ENCODE measurements around the gene FAM13C.

Gene FAM13C

GRCh38 chr10:59315465-59315864 lies 46.9 kb downstream of the FAM13C start:
- no peak for DNase-seq (ENCODE audit: low read depth)

GRCh38 chr10:59314268-59314667 lies 48.1 kb downstream of the FAM13C start:
- no peak for DNase-seq (ENCODE audit: low read depth)

GRCh38 chr10:59312247-59312646 lies 50.1 kb downstream of the FAM13C start:
- no peak for DNase-seq (ENCODE audit: low read depth)

DNA sequence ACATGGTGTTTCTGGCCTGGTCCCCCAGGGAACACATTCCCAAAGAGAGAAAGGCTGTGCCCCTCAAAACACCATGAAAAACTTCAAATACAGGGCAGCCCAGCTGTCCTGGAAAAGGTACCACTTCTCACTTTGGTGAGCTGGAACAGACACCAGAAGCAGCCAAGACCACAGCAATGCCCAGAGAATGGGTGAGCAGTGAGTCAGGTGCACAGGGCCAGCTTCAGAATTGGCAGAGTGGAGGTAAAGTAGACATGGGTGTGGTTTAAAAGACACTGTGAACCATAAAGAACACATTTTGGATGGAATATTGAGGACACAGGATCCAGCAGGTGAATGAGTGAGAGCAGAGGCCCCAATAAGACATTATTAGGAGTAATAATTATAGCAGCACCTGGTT lies 51.3 kb downstream of the FAM13C start:
- DNase-seq (ENCODE audit: low read depth): no peak

- no peak for DNase-seq (ENCODE audit: low read depth)
These were observed 51.9 kb downstream of the FAM13C start for GRCh38 chr10:59310324-59310914.

DNA sequence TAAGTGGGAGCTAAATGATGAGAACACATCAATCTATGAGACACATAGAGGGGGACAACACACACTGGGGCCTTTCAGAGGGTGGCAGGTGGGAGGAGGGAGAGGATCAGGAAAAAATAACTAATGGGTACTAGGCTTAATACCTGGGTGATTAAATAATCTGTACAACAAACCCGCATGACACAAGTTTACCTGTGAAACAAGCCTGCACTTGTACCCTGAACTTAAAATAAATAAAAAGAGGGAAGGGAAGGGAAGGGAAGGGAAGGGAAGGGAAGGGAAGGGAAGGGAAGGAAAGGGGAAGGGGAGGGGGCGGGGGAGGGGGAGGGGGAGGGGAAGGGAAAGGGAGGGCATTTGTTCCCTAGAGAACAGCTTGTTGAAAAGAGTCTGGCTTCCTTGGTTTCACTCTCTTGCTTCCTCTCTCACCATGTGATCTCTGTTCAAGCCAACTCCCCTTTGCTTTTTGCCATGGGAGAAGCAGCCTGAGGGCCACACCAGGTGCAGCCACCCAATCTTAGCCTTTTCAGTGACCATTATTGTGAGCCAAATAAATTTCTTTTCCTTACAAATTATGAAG lies 57.7 kb downstream of the FAM13C start:
- DNase-seq (ENCODE audit: low read depth): no peak

- no peak for DNase-seq (ENCODE audit: low read depth)
These were observed 59.3 kb downstream of the FAM13C start for GRCh38 chr10:59303018-59303417.

DNA sequence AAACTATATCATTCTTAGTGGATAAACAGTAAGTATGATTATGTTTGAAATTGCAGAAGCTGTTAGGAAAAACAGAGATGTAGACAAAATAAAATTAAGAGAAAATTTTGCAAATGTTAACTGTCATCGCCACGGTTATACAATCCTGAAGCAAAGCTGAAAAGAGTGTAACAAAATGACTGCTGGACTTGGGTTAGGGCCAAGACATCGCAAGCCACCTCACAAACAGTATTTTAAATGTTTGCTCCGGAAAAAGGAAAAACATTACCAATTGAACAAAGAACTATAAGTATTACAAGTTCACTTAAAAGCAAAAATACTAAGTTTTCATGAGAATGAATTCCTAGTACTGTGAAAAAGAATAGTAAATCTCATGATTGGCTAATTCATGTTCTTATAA lies 60.0 kb downstream of the FAM13C start:
- DNase-seq (ENCODE audit: low read depth): no peak

- no peak for DNase-seq (ENCODE audit: low read depth)
These were observed 61.1 kb downstream of the FAM13C start for GRCh38 chr10:59301067-59301754.

GRCh38 chr10:59300386-59300785 lies 62.0 kb downstream of the FAM13C start:
- no peak for DNase-seq (ENCODE audit: low read depth)

- DNase-seq (ENCODE audit: low read depth): no peak
These were observed 62.4 kb downstream of the FAM13C start for GRCh38 chr10:59299933-59300332.

DNA sequence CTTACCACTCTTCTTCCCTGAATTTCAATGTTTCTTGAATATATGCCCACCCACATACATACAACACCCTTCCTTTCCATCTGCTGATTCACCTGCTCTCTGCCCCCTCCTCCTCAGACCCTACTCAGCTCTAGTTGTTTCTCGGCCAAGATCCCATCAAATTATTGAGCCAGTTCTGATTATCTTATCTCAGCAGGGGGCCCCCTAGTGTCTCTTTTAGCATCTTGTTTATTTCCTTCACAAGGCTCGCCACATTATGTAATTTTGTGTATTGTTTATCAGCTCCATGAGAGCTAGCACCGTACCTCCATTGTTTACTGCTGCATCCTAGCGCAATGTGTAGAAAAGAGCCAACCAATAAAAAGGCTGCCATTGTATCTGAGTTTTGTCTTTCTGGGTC lies 71.9 kb downstream of the FAM13C start:
- no peak for DNase-seq (ENCODE audit: low read depth)

- DNase-seq (ENCODE audit: low read depth): no peak
These were observed 72.5 kb downstream of the FAM13C start for GRCh38 chr10:59289853-59290252.

- DNase-seq (ENCODE audit: low read depth): no peak
These were observed 74.6 kb downstream of the FAM13C start for GRCh38 chr10:59287587-59288255.

- DNase-seq (ENCODE audit: low read depth): no peak
These were observed 76.5 kb downstream of the FAM13C start for GRCh38 chr10:59285848-59286247.

DNA sequence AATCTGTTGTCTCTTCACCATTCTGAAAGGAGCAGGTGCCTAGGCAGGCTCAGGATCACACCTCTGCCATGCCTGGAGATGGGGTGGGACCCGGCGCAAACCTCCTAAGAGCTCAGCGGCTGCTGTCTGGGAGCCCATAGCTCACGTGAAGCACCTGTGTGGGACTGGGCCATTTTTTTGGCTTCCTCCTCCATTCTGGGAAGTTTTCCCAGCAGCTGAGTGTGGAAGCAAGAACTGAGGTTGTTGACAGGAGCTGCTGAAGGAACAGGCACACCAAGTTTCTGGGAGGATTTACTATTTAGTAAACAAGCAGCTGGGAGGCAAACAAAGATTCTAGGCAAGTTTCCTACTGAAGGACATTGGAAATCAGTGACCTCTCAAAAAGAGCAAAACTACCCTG lies 77.3 kb downstream of the FAM13C start:
- no peak for DNase-seq (ENCODE audit: low read depth)

DNA sequence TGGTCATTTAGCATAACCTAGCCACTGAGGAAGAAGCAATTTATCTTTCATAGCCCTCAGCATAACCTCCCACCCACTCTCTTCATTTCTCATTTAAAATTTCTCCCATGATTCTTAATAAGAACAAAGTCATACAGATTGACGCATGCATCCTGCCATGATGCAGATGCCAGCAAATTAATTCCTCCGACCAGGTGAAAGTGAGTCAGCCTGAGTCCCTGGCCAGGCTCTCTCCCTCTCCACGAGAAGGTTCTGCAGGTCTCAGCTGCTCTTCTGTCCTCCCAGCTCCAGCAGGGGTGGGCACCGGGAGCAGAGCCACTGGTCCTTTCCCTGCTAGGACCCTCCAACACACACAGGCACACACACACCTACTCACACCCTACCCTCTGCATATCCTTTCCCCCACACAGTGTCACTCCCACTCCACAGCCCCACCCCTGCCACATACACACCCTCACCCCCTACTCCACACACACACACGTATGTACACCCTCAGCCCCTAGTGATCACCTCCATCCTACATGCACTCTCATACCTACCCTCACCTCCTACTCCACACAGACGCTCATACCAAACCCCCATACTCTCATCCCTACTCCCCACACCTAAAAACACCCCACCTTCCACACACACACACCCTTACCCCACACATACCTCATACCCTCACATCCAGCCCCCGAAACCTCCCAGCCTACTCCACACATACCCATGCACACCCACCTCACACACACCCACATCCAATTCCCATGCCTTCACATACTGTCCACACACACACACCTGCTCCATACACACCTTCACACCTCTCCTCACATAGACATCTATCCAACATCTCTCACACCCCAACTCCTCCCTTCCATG lies 78.0 kb downstream of the FAM13C start:
- no peak for DNase-seq (ENCODE audit: low read depth)

DNA sequence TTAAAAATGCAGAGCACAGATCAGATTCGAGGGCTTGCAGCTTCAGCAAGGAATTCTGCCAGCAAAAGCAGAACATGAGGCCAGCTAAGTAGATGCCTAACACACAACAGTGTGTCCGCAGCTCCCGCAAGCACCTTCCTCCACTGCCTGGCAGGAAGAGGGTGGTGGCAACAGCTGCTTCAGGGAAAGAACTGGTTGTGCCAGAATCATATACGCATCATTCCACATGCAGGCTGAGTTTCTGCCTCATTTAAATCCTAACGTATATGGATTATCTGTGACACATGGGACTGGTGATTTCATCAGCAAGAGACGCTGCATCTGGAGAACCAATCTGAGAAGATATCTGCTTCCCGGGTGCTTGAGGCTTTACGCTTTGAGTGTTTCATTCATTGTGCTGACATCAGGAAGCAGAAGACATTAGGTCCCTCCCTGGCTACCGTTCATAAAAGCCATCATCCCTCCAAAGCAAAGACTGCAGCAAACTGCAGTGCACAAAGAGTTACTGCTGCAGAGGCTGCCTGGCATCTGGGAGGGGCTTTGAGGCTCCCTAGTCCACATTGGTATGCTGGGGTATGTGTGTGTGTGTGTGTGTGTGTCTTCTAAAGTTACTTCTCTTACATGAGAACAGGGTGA lies 78.8 kb downstream of the FAM13C start:
- no peak for DNase-seq (ENCODE audit: low read depth)

DNA sequence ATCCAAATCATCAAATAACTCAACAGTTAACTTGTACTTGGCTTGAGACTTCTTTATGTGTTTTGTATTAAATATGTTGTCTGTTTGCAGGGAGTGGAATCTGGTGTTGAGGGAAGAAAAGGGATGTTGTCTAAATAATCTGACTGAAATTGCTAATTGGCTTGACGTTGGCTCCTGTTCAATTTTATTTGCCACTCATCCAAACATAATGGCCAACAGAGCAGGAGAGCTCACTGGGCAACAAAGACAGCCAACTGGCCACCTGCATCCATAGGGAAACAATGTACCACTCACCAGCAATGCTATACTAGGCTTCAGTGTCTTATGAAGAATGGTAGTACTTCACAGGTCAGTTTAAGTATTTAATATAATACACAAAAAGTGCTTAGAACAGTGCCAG lies 80.5 kb downstream of the FAM13C start:
- no peak for DNase-seq (ENCODE audit: low read depth)

GRCh38 chr10:59279991-59280505 lies 82.3 kb downstream of the FAM13C start:
- no peak for DNase-seq (ENCODE audit: low read depth)

GRCh38 chr10:59279476-59279875 lies 82.9 kb downstream of the FAM13C start:
- no peak for DNase-seq (ENCODE audit: low read depth)

GRCh38 chr10:59276919-59277318 lies 85.4 kb downstream of the FAM13C start:
- no peak for DNase-seq (ENCODE audit: low read depth)

Measured in stimulated activated CD8-positive, alpha-beta memory T cell treated with anti-CD3 and anti-CD28 coated beads, Interleukin-15, amount 100 ng/mL, for 24 hours (primary cell).